ENCODE results near the gene UTP14A. TPM values are rescaled to one million over a fixed set of nuclear protein-coding genes. Genes with fewer than 3 reads are reported as not detected.

UTP14A gene
- total RNA-seq, 1 donor from 2014 or later, result 20.7 TPM

DNA sequence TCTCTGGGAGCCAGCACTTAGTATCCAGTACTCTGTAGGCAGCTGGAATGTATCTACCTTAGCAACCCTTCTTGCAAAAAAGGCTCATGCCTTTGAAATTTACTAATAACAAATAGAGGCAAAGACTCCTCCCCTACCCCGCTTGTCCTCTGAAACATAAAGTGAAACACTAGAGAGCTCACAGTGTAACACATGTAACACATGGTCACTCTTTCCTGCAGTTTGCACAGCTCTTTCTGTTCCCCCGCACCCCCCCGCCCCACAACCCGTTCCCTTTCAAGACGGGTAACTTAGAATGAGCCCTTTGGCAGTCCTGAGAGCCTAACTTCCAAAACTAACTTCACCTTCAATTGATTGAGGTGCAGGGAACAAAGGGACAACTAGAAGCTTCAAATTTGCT lies 70.5 kb downstream of the UTP14A start:
- Mint-ChIP-seq H3K27ac (ENCODE audit: unreplicated experiment) (no peak overlapping the region), H3K36me3 (ENCODE audit: unreplicated experiment) (no peaks in the 10 kb centered on the region), H3K27me3 (ENCODE audit: unreplicated experiment) (peaks cover 14% of the 10 kb centered on the region), H3K4me3 (ENCODE audit: unreplicated experiment) (no peak overlapping the region), H3K9me3 (ENCODE audit: unreplicated experiment) (no peaks in the 10 kb centered on the region), H3K4me1 (ENCODE audit: unreplicated experiment) (peaks cover 2% of the 10 kb centered on the region)
- DNase-seq (ENCODE audit: extremely low spot score, unreplicated experiment), result no peak
- TF ChIP-seq, protein P1, sequence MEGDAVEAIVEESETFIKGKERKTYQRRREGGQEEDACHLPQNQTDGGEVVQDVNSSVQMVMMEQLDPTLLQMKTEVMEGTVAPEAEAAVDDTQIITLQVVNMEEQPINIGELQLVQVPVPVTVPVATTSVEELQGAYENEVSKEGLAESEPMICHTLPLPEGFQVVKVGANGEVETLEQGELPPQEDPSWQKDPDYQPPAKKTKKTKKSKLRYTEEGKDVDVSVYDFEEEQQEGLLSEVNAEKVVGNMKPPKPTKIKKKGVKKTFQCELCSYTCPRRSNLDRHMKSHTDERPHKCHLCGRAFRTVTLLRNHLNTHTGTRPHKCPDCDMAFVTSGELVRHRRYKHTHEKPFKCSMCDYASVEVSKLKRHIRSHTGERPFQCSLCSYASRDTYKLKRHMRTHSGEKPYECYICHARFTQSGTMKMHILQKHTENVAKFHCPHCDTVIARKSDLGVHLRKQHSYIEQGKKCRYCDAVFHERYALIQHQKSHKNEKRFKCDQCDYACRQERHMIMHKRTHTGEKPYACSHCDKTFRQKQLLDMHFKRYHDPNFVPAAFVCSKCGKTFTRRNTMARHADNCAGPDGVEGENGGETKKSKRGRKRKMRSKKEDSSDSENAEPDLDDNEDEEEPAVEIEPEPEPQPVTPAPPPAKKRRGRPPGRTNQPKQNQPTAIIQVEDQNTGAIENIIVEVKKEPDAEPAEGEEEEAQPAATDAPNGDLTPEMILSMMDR (IDR thresholded peaks at IDR 0.05), result no peak

Other genes starting within 250 kb of the UTP14A start
- gene XPNPEP2, start 167.2 kb upstream of the UTP14A start, total RNA-seq, result 0.27 and 0.39 TPM in 2 replicates
- gene SASH3, start 126.2 kb upstream of the UTP14A start, total RNA-seq, result not detected in 2 replicates
- gene ZDHHC9, start 62.3 kb upstream of the UTP14A start, total RNA-seq, result 29.3 and 32.2 TPM in 2 replicates
- 22.9 and 24.6 TPM in 2 replicates for gene BCORL1, start 76.5 kb downstream of the UTP14A start, total RNA-seq
- gene ELF4, start 204.3 kb downstream of the UTP14A start, total RNA-seq, result 24.9 and 25.2 TPM in 2 replicates